H1 (cell line): ENCODE measurements around the gene PRKAR2B. TPM values are rescaled to one million over a fixed set of nuclear protein-coding genes. Genes with fewer than 3 reads are reported as not detected.

Experiments used
- CTCF ChIA-PET: fragments of 300-600 bp; sonication (Branson Sonifier 250); formaldehyde crosslinking; loops from one replicate; lab custom pipeline; 2021; ENCODE audit not compliant: partially characterized antibody; lab: Charles Lee
- POLR2A ChIA-PET: fragments of 300-600 bp; sonication (Branson Sonifier 250); formaldehyde crosslinking; loops from one replicate; lab custom pipeline; 2021; ENCODE audit warnings: inconsistent platforms; ENCODE audit not compliant: partially characterized antibody; lab: Charles Lee
- DNase-seq, 2 experiments: peaks; one replicate each; pipeline versions ENCODE4 v3.0.0 to v3.0.0-alpha.2; 2010 to 2022; ENCODE audit warnings: low spot score in 2 of 2, low read depth in 1 of 2, mixed read lengths in 1 of 2
- FAIRE-seq: peaks from 2 replicates; lab custom pipeline; 2011; peaks lifted over from hg19 to GRCh38; lab: Jason Lieb, UNC
- H2AFZ ChIP-seq: 2 replicates; pipeline ENCODE4 v1.8.1; 2012; ENCODE audit warnings: low read length, inconsistent platforms
- H2AK5ac ChIP-seq: 2 replicates; pipeline ENCODE4 v1.6.1; 2013; ENCODE audit warnings: low read depth, low read length
- H2BK120ac ChIP-seq: replicated peaks from 2 replicates; pipeline ENCODE3; 2013; ENCODE audit warnings: low read depth, low read length, inconsistent platforms
- H2BK12ac ChIP-seq: 2 replicates; pipeline ENCODE4 v1.6.1; 2013; ENCODE audit warnings: low read depth, low read length
- H2BK15ac ChIP-seq: 2 replicates; pipeline ENCODE4 v1.6.1; 2013; ENCODE audit warnings: low read length
- H2BK20ac ChIP-seq: 2 replicates; pipeline ENCODE4 v1.6.1; 2013; ENCODE audit warnings: low read length
- H2BK5ac ChIP-seq: 2 replicates; pipeline ENCODE4 v1.6.1; 2013; ENCODE audit warnings: low read depth, low read length
- H3K14ac ChIP-seq: 2 replicates; pipeline ENCODE4 v1.6.1; 2013; ENCODE audit warnings: inconsistent platforms; ENCODE audit not compliant: insufficient read length
- H3K18ac ChIP-seq: 2 replicates; pipeline ENCODE4 v1.6.1; 2013; ENCODE audit warnings: low read length; ENCODE audit errors: extremely low read depth
- H3K23ac ChIP-seq: 2 replicates; pipeline ENCODE4 v1.6.1; 2013; ENCODE audit warnings: inconsistent platforms; ENCODE audit not compliant: insufficient read length
- H3K23me2 ChIP-seq: 2 replicates; pipeline ENCODE4 v1.6.1; 2013; ENCODE audit warnings: low read depth, low read length
- H3K27ac ChIP-seq: 2 replicates; pipeline ENCODE4 v1.6.1; 2011; ENCODE audit warnings: low read depth, low read length, inconsistent platforms
- H3K27me3 ChIP-seq, 4 experiments: replicated peaks in 1 of 4; 1 replicate in 1 of 4; 2 replicates in 3 of 4; pipeline versions ENCODE4 v1.6.1 to v1.8.1; 2011 to 2013; ENCODE audit warnings: low read length in 3 of 4, mild to moderate bottlenecking in 3 of 4, inconsistent platforms in 2 of 4, mixed read lengths in 2 of 4, moderate library complexity in 1 of 4; ENCODE audit not compliant: control insufficient read depth in 3 of 4, insufficient read depth in 3 of 4; ENCODE audit errors: extremely low read depth in 1 of 4
- H3K36me3 ChIP-seq, 4 experiments: 2 replicates each; pipeline versions ENCODE4 v1.6.1 to v1.8.1; 2011 to 2013; ENCODE audit warnings: mild to moderate bottlenecking in 4 of 4, low read length in 3 of 4, moderate library complexity in 2 of 4, control low read depth in 1 of 4, inconsistent platforms in 1 of 4; ENCODE audit not compliant: insufficient read depth in 4 of 4, control insufficient read depth in 2 of 4
- H3K4ac ChIP-seq: replicated peaks from 2 replicates; pipeline ENCODE3; 2013; ENCODE audit warnings: low read length, low read depth, mixed read lengths, inconsistent platforms; ENCODE audit not compliant: insufficient read length
- H3K4me1 ChIP-seq, 4 experiments: replicated peaks in 1 of 4; 1 replicate in 1 of 4; 2 replicates in 3 of 4; pipeline versions ENCODE4 v1.6.1 to v1.8.1; 2011 to 2013; ENCODE audit warnings: low read length in 3 of 4, inconsistent platforms in 2 of 4, mixed read lengths in 1 of 4; ENCODE audit not compliant: insufficient read depth in 4 of 4, control insufficient read depth in 3 of 4
- H3K4me2 ChIP-seq, 2 experiments: 2 replicates each; pipeline versions ENCODE4 v1.6.1 to v1.8.1; 2011 to 2013; ENCODE audit warnings: low read depth in 2 of 2, low read length in 2 of 2, control low read depth in 1 of 2, inconsistent platforms in 1 of 2, mild to moderate bottlenecking in 1 of 2; ENCODE audit not compliant: insufficient read depth in 1 of 2
- H3K4me3 ChIP-seq, 4 experiments: fragments of 200-600, 300-600 bp in 1 of 4; sonication (generic), shearing (Covaris generic), sonication (Bioruptor Twin) in 1 of 4; 2 replicates each; pipeline versions ENCODE4 v1.5.1 to v1.8.1; 2011 to 2016; ENCODE audit warnings: low read length in 4 of 4, low read depth in 3 of 4, control low read depth in 2 of 4, inconsistent platforms in 2 of 4, mild to moderate bottlenecking in 2 of 4, mixed read lengths in 1 of 4, moderate library complexity in 1 of 4; ENCODE audit not compliant: insufficient read depth in 2 of 4; ENCODE audit errors: extremely low read depth in 1 of 4
- H3K56ac ChIP-seq: replicated peaks from 2 replicates; pipeline ENCODE3; 2013; ENCODE audit warnings: low read depth, mild to moderate bottlenecking, mixed read lengths, low read length, inconsistent platforms; ENCODE audit not compliant: insufficient read length
- H3K79me1 ChIP-seq: 2 replicates; pipeline ENCODE4 v1.6.1; 2013; ENCODE audit warnings: low read depth, low read length, control low read depth
- H3K79me2 ChIP-seq, 2 experiments: 2 replicates each; pipeline versions ENCODE4 v1.6.1 to v1.8.1; 2012 to 2013; ENCODE audit warnings: low read length in 2 of 2, mild to moderate bottlenecking in 2 of 2, inconsistent platforms in 1 of 2; ENCODE audit not compliant: insufficient read depth in 2 of 2, control insufficient read depth in 1 of 2
- H3K9ac ChIP-seq, 4 experiments: replicated peaks in 1 of 4; 1 replicate in 1 of 4; 2 replicates in 3 of 4; pipeline versions ENCODE4 v1.6.1 to v1.8.1; 2011 to 2013; ENCODE audit warnings: low read depth in 3 of 4, low read length in 3 of 4, control low read depth in 2 of 4, mild to moderate bottlenecking in 2 of 4, moderate library complexity in 2 of 4, inconsistent platforms in 1 of 4; ENCODE audit errors: extremely low read depth in 1 of 4
- H3K9me3 ChIP-seq, 2 experiments: 2 replicates each; pipeline versions ENCODE4 v1.6.1 to v1.8.1; 2012 to 2013; ENCODE audit warnings: mild to moderate bottlenecking in 2 of 2, moderate library complexity in 2 of 2, control low read depth in 1 of 2, inconsistent platforms in 1 of 2, low read depth in 1 of 2, low read length in 1 of 2, mixed read lengths in 1 of 2; ENCODE audit not compliant: insufficient read depth in 2 of 2
- H4K20me1 ChIP-seq, 2 experiments: replicated peaks in 1 of 2; 2 replicates each; pipeline versions ENCODE3 to v1.8.1; 2011 to 2013; ENCODE audit warnings: inconsistent platforms in 2 of 2, low read length in 2 of 2, mild to moderate bottlenecking in 1 of 2; ENCODE audit not compliant: insufficient read depth in 2 of 2, control insufficient read depth in 1 of 2
- H4K5ac ChIP-seq: 2 replicates; pipeline ENCODE4 v1.6.1; 2013; ENCODE audit warnings: low read length, low read depth, mixed read lengths, inconsistent platforms; ENCODE audit not compliant: insufficient read length
- H4K8ac ChIP-seq: 2 replicates; pipeline ENCODE4 v1.8.0; 2013; ENCODE audit warnings: mild to moderate bottlenecking, moderate library complexity, low read length, inconsistent platforms; ENCODE audit not compliant: insufficient read depth; ENCODE audit errors: extremely low read depth
- H4K91ac ChIP-seq: replicated peaks from 2 replicates; pipeline ENCODE3; 2013; ENCODE audit warnings: low read length, mixed read lengths, inconsistent platforms; ENCODE audit not compliant: insufficient read length
- ASH2L ChIP-seq: fragments of 200-600, 300-600 bp; sonication (generic); IDR thresholded peaks from one replicate; pipeline ENCODE4 v1.7.1; 2017; ENCODE audit warnings: low read length
- EGR1 ChIP-seq: IDR thresholded peaks from 2 replicates; pipeline ENCODE4 v1.6.1; 2011; ENCODE audit warnings: low read depth, low read length, borderline replicate concordance
- JUN ChIP-seq: IDR thresholded peaks from 2 replicates; pipeline ENCODE4 v1.6.1; 2011; ENCODE audit warnings: low read depth, mild to moderate bottlenecking, improper control_type of control experiment, low read length
- POLR2AphosphoS5 ChIP-seq: IDR thresholded peaks from 2 replicates; pipeline ENCODE4 v1.6.1; 2011; ENCODE audit warnings: low read depth, low read length
- RBBP5 ChIP-seq: IDR thresholded peaks from 2 replicates; pipeline ENCODE4 v1.7.1; 2012; ENCODE audit warnings: low read depth, mild to moderate bottlenecking, inconsistent platforms, low read length, moderate library complexity, borderline replicate concordance
- RNF2 ChIP-seq: fragments of 200-900, 300-1000 bp; sonication (generic); IDR thresholded peaks from 2 replicates; pipeline ENCODE4 v1.7.1; 2016; ENCODE audit warnings: borderline replicate concordance, low read depth, mild to moderate bottlenecking, antibody characterized with exemption, low read length; ENCODE audit not compliant: poor library complexity, severe bottlenecking; ENCODE audit errors: missing control alignments
- WGBS, 2 experiments: shearing (Covaris generic) in 1 of 2; methylation state at CpG; one replicate each; pipeline versions ENCODE4 v1.1.6 to v1.1.7; 2013 to 2015; ENCODE audit warnings: low lambda C conversion rate in 2 of 2, mixed read lengths in 2 of 2, inconsistent platforms in 1 of 2, low coverage in 1 of 2, missing lambda C conversion rate in 1 of 2; ENCODE audit not compliant: insufficient replicate concordance in 2 of 2, insufficient coverage in 1 of 2, insufficient read length in 1 of 2; ENCODE audit errors: extremely low coverage in 1 of 2, missing lambda C conversion rate in 1 of 2; 5-methylcytosine and 5-hydroxymethylcytosine counted together
- polyA plus RNA-seq, 7 experiments: library from polyadenylated mRNA; depleted of rRNA in 3 of 7; stranded (reverse) in 5 of 7; unstranded in 2 of 7; fragments of >200 nt in 5 of 7; fragments of 200-250 nt in 2 of 7; gene quantifications; 1 replicate in 5 of 7; 2 replicates in 1 of 7; 4 replicates in 1 of 7; pipeline versions ENCODE4 v1.2.1 to v1.2.3, GENCODE V29; 2011 to 2013; ENCODE audit warnings: missing spikeins in 2 of 7, mixed read lengths in 2 of 7
- total RNA-seq: library from RNA; stranded (reverse); fragmentation: NEBNext Ultra II Directional; extraction: Animal tissue kit (Norgen Biotek cat#: 25700); gene quantifications from 2 replicates; pipeline ENCODE4 v1.2.1, GENCODE V29; 2021
- TF ChIP-seq, protein P1 (sequence below): IDR thresholded peaks from 2 replicates; pipeline ENCODE4 v1.6.1; 2011; ENCODE audit warnings: low read length, improper control_type of control experiment

Gene PRKAR2B
- total and polyA plus RNA-seq, 2 of the 8 experiments (the other 6 are each of a cell fraction or from before 2014, with no cell fraction given), result 10.4 to 37.0 TPM

DNA sequence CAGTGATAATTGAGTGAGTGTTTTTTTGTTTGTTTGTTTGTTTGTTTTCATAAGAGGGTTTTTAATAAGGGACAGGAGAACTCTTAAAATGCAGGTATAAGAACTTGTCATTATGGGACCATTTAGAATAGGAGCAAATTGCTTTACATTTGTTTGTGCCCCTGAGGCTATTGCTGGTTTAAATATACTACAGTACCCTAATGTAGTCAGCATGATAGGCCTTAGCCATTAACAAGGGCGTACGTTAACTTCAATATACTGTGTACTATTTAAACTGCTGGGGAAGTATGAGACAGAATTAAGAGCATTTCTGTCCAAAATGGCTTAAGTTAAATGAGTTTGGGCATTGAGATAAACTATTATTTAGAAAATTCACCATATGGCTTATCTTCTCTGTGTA is 26.2 kb downstream of the PRKAR2B start:
- H3K9me3 ChIP-seq, result no peaks in the 10 kb centered on the region
- no peak overlapping the region for H4K91ac ChIP-seq
- H3K36me3 ChIP-seq, result no peaks in the 10 kb centered on the region
- no peak overlapping the region for H3K23ac ChIP-seq
- H3K4me2 ChIP-seq, result no peak overlapping the region
- no peak overlapping the region for H4K8ac ChIP-seq
- no peaks in the 10 kb centered on the region for H4K20me1 ChIP-seq
- no peak overlapping the region for H2BK120ac ChIP-seq
- no peak for FAIRE-seq
- no peak overlapping the region for H3K4ac ChIP-seq
- no peaks in the 10 kb centered on the region for H3K27me3 ChIP-seq
- DNase-seq, result no peak
- no peak overlapping the region for H3K14ac ChIP-seq
- H2BK15ac ChIP-seq, result no peak overlapping the region
- peaks cover 0 to 12% of the 10 kb centered on the region in 2 experiments; a peak in 3 of 4 replicates for H3K79me2 ChIP-seq
- no peak overlapping the region for H3K4me3 ChIP-seq
- CTCF ChIA-PET, result no interaction called here
- TF ChIP-seq EGR1 (no peak), POLR2AphosphoS5 (no peak), RBBP5 (no peak), RNF2 (no peak), JUN (no peak), ASH2L (no peak)
- TF ChIP-seq, protein P1, sequence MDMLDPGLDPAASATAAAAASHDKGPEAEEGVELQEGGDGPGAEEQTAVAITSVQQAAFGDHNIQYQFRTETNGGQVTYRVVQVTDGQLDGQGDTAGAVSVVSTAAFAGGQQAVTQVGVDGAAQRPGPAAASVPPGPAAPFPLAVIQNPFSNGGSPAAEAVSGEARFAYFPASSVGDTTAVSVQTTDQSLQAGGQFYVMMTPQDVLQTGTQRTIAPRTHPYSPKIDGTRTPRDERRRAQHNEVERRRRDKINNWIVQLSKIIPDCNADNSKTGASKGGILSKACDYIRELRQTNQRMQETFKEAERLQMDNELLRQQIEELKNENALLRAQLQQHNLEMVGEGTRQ, result no peak
- no peak overlapping the region for H2AFZ ChIP-seq
- H2BK5ac ChIP-seq, result no peak overlapping the region
- no peak overlapping the region for H3K56ac ChIP-seq
- H2BK20ac ChIP-seq, result no peak overlapping the region
- peaks cover 0 to 14% (median 4%) of the 10 kb centered on the region in 4 experiments; a peak in 6 of 7 replicates for H3K4me1 ChIP-seq
- no peak overlapping the region for H2BK12ac ChIP-seq
- H3K23me2 ChIP-seq, result no peaks in the 10 kb centered on the region
- no peak overlapping the region for H3K27ac ChIP-seq
- 71% methylated on average over 2 of the region's 2 CpGs; no CpG with 5 or more reads in 1 of the 2 experiments for WGBS, 2 experiments
- no peak overlapping the region for H4K5ac ChIP-seq
- POLR2A ChIA-PET, result no interaction called here
- H3K79me1 ChIP-seq, result no peaks in the 10 kb centered on the region
- no peak overlapping the region for H3K9ac ChIP-seq
- no peak overlapping the region for H3K18ac ChIP-seq
- no peak overlapping the region for H2AK5ac ChIP-seq
